ENCODE data around the gene TTC39B.
"Not testable (repeated sequence)": the region's sequence is repeated elsewhere in the genome, so short reads cannot be mapped to it uniquely, and the experiment has no call there.

TTC39B gene

GRCh38 chr9:15306757-15307522 lies at the start of gene TTC39B:
TTC39B (minus strand) TSS chr9:15307216; CDS start chr9:15307125, 91 bp downstream.
- DNase-seq: peak; percentile 94

- DNase-seq: no peak
Measured at GRCh38 chr9:15355669-15356068, 48.7 kb upstream of the TTC39B start.

DNA sequence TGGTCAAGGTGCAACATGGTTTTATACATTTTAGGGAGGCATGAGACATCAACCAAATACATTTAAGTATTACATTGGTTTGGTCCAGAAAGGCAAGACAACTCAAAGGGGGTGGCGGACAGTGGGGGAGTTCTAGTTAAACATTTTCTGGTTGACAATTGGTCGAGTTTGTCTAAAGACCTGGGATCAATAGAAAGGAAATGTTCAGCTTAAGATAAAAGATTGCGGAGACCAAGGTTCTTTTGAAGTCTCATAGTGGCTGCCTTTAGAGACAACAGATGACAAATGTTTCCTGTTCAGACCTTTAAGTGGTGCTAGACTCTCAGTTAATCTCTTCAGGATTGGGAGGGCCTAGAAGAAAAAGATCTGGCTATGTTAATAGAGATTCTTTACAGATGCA lies 47.7 kb upstream of the TTC39B start:
- no peak for DNase-seq

DNA sequence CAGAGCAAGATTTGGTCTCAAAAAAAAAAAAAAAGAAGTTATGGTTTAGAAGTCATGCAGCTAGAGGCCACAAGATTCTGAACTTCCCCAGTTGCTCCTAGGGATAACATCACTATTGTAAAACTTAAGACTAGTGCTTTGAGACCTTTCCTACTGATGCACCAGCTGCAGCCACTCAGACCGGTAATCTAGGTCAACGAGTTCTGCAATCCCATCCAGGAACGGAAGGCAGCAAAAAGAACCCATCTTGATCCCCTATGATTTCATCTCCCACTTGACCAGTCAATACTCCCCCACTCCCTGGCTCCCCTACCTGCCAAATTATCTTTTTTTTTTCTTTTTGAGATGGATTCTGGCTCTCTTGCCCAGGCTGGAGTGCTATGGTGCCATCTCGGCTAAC lies 46.9 kb upstream of the TTC39B start:
- DNase-seq: no peak

DNA sequence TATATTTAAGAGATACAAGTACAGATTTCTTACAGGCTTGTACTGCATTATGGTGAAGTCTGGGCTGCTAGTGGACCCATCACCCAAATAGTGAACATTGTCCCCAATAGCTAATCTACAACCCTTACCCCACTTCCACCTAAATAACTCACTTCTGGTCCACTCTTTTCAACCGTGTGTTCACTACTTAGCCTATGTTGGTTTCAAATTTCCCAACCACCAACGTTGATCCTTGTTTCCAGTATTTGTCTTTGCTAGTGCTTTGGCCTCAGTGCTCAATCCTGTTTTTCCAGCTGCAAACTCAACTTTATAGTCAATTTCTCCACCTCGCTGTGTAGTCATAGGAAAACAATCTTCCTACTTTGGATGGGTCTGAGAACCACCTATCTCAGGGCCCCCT lies 45.3 kb upstream of the TTC39B start:
- DNase-seq: no peak

DNA sequence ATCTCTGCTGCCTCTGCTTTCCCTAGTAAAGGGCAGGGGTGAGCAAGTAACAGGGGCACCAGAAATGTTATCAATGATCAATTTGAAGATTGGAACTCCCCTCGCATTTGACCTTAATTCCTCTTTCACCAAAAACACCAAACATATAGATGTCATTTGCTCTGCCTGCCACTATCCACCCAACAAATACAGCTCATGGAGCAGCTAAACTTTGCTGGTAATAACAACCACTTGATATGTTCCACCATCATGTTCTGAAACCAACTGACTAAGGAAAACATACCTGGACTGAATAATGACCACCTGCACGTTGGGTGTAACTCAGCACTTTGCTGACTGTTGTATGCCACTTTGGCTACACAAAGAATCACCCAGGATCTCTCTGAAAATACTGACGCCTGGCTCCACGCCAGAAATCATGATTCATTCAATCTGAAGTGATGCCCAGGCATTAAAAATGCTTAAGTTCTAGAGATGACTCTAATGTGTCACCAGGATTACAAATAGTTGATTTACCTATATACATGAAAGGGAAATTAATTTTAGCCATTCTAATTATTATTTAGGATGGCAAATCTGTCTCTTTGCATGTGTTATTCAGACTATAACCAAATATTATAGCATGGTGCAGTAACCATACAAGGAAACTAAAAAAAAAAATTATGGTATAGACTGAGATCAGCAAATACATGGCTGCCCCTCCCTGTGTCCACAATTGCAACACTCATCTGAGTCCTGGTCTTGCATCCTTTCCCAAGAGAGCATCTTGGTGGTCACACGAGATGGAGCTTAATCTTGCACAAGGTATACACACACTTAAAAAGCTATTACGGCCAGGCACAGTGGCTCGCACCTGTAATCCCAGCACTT lies 43.1 kb upstream of the TTC39B start:
- DNase-seq: peak; percentile 53

GRCh38 chr9:15346837-15347236 lies 39.8 kb upstream of the TTC39B start:
- no peak for DNase-seq

- no peak for DNase-seq
Measured at GRCh38 chr9:15344191-15344590, 37.2 kb upstream of the TTC39B start.

DNA sequence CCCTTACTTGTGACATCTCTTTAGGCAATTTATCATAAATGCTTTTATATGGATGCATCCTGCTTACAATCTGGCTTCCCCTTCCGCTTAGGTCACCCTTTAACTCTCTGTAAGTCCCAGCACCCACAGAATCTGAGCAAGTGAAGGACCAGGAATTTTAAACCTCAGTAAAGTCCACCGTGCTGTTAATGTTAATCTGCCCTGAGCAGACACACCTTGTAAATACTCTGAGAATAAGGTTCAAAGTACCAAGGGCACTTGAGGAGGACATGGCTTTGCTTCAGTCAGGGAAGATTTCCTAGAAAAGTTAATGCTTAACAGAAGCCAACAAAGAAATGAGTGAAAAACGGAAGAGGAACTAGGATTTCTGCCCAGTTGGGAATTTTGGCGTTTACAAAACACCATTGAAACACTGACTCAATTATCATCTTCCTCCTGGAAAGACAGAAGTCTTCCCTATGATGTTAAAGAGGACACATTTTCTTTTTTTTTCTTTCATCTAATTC lies 26.4 kb upstream of the TTC39B start:
- no peak for DNase-seq

GRCh38 chr9:15332939-15333338 lies 25.9 kb upstream of the TTC39B start:
- DNase-seq: no peak

GRCh38 chr9:15329539-15330109 lies 22.6 kb upstream of the TTC39B start:
- no peak for DNase-seq

- no peak for DNase-seq
Measured at GRCh38 chr9:15328946-15329345, 21.9 kb upstream of the TTC39B start.

DNA sequence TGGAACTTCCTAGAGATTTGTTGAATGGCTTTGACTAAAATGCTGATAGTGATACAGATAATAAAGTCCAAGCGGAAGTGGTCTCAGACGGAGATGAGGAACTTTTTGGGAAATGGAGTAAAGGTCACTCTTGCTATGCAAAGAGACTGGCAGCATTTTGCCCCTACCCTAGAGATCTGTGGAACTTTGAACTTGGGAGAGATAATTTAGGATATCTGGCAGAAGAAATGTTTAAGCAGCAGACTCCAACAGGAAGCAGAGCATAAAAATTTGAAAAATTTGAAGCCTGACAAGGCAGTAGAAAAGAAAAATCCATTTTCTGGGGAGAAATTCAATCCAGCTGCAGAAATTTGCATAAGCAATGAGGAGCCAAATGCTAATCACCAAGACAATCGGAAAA lies 15.7 kb upstream of the TTC39B start:
- DNase-seq: not testable (repeated sequence)

DNA sequence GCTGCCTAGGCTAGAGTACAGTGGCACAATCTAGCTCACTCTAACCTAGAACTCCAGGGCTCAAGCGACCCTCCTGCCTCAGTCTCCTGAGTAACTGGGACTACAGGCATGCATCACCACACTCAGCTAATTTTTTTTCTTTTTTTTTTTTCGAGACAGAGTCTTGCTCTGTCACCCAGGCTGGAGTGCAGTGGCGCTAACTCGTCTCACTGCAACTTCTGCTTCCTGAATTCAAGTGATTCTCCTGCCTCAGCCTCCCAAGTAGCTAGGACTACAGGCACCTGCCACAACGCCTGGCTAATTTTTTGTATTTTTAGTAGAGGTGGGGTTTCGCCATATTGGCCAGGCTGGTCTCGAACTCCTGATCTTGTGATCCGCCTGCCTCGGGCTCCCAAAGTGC lies 12.6 kb upstream of the TTC39B start:
- DNase-seq: not testable (repeated sequence)

DNA sequence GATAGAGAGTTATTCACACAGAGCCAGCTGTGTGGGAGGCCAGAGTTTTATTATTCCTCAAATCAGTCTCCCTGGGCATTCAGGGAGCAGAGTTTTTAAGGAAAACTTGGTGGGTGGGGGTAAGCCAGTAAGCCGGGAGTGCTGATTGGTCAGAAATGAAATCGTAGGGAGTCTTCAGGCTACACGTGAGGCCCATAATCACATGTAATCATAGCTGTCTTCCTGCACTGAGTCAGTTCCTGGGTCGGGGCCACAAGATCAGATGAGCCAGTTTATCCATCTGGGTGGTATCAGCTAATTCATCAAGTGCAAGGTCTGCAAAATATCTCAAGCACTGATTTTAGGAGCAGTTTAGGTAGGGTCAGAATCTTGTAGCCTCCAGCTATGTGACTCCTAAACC lies 10.8 kb upstream of the TTC39B start:
- no peak for DNase-seq

GRCh38 chr9:15311607-15312006 lies 4.6 kb upstream of the TTC39B start:
- DNase-seq: no peak

- no peak for DNase-seq
Measured at GRCh38 chr9:15310107-15310850, 3.3 kb upstream of the TTC39B start.

- DNase-seq: no peak
Measured at GRCh38 chr9:15308511-15308910, 1.5 kb upstream of the TTC39B start.

GRCh38 chr9:15307523-15307841 lies 466 bp upstream of the TTC39B start:
- DNase-seq: no peak

DNA sequence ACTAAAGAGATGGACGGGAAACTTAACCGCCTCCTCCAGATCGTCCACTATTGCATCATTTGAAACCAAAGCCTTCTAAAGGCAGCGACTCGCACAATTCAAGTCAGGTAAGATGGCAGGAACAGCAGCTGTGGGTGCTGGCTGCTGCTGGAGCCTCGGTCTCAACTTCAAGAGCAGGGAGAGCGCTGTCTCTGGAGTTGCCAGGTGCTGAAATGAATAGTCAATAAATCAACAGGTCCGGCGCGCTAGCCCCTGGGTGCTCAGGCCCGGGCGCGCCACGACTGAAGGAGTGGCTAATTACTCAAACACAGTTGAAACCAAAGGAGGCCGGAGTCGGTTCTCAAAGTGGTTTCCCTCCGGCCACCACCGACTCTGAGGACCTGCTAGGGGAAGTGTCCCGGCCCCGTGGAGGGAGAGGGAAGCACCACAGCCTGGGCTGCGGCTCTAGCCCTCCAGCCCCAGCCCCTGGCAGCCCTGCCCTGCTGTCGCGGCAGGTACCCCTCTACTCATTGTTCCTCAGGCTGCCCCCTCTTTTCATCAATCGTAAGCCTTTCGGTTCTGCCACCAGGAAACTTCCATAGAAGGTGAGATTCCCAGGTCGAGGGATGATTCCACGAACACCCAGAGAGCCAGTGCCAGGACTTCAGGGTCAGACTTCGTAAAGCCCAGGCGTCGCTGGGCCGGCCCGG lies 804 bp downstream of the TTC39B start:
- DNase-seq: peak; percentile 96

DNA sequence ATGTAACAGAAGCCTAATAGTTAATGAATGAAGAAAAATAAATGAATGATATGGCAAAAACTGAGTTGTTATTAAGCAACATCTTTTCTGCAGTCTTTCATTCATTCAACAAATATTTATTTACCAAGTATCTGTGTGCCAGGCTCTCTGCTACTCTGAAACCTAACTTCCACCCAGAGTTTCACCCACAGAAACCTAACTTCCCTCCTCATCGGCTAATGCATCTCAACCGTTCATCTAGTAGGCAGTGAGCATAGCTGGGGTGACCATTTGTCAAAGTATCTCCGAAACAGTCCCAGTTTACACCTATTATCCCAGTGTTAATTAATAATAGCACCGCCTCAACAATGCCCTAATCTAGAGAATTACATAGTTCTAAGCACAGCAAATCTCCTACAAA lies 1.5 kb downstream of the TTC39B start:
- no peak for DNase-seq

DNA sequence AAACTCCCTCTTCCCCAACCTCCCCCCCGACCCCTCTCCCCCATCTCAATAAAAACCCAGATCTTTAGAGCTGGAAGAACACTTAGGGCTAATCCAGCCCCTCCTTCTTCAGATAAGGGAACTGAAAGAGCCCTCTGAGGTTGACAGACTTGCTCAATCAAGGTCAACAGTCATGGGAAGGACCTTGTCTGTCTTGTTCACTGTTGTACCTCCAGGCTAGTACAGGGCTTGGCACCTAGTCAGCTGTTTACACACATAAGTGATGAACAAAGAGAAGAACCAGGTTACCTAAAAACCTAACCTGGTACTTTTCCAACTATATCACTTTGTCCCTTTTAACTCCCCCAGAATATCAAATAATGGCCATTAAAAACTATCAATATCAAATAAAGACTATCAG lies 2.4 kb downstream of the TTC39B start:
- no peak for DNase-seq
